GM12873 (cell line): ENCODE results near the gene ZFYVE26.

Experiments
- CTCF ChIP-seq: IDR thresholded peaks from 2 replicates; pipeline ENCODE4 v1.5.1; 2012; ENCODE audit warnings: low read depth, mild to moderate bottlenecking, moderate library complexity, low read length, control low read depth; ENCODE audit not compliant: insufficient read depth; ENCODE audit errors: missing control alignments

The ZFYVE26 gene

GRCh38 chr14:67698179-67698578, 118.2 kb downstream of the ZFYVE26 start:
- no peak for TF ChIP-seq CTCF

- TF ChIP-seq CTCF, result no peak
These were observed 119.4 kb downstream of the ZFYVE26 start for GRCh38 chr14:67697006-67697405.
